Measurements from ENCODE around the gene METAP1D.

DNA sequence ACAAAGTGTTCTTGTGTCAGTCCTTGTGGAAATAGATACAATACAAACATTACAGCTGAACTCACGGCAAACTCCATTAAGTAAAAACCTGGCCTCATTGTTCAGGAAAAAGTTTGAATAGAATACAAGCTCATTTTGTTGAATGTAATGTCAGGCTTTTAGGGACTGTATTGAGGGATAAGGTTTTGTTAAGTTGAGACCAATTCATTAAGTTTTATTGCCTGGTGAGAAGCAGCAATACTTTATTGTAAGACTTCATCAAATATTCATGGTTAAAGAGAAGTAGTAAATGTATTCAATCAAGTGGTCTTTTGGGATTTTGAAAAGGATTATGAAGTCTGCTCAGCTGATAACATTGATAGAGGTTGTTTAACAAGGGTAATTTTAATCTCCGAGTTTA is 35.4 kb upstream of the METAP1D start:
- TF ChIP-seq, protein P1, sequence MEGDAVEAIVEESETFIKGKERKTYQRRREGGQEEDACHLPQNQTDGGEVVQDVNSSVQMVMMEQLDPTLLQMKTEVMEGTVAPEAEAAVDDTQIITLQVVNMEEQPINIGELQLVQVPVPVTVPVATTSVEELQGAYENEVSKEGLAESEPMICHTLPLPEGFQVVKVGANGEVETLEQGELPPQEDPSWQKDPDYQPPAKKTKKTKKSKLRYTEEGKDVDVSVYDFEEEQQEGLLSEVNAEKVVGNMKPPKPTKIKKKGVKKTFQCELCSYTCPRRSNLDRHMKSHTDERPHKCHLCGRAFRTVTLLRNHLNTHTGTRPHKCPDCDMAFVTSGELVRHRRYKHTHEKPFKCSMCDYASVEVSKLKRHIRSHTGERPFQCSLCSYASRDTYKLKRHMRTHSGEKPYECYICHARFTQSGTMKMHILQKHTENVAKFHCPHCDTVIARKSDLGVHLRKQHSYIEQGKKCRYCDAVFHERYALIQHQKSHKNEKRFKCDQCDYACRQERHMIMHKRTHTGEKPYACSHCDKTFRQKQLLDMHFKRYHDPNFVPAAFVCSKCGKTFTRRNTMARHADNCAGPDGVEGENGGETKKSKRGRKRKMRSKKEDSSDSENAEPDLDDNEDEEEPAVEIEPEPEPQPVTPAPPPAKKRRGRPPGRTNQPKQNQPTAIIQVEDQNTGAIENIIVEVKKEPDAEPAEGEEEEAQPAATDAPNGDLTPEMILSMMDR (IDR thresholded peaks at IDR 0.05; ENCODE audit: insufficient read depth, low read length) = no peak
- TF ChIP-seq POLR2AphosphoS5 (IDR thresholded peaks at IDR 0.05; ENCODE audit: low read depth) = no peak

All from HL-60 (cell line).